Measurements from ENCODE around the gene TMC1.

GRCh38 chr9:72817413-72817812 is 296.0 kb downstream of the TMC1 start:
- TF ChIP-seq CTCF (IDR thresholded peaks at IDR 0.05) (no peak), EP300 (IDR thresholded peaks at IDR 0.05) (no peak)

Data from tibial nerve (tissue), 4 donors.